HCT116 (cell line): Measurements from ENCODE around the gene SLC8A2. TPM values are rescaled to one million over a fixed set of nuclear protein-coding genes. Genes with fewer than 3 reads are reported as not detected.

Source experiments
- ATAC-seq: fragments of 200-7000 bp; cut with Tn5 transposase; 2 replicates; pipeline ENCODE4 v1.9.1; 2020; ENCODE audit warnings: mild to moderate bottlenecking, moderate library complexity
- BruUV-seq: library from RNA; stranded (reverse); fragments of 400-500 nt; replicated peaks from 2 replicates; lab custom pipeline; 2021; lab: Mats Ljungman, UMichigan
- CTCF ChIA-PET: fragments of 300-600 bp; sonication (Branson Sonifier 250); formaldehyde crosslinking; loops from one replicate; lab custom pipeline; 2021; ENCODE audit warnings: antibody characterized with exemption; lab: Charles Lee
- POLR2A ChIA-PET: fragments of 300-600, 350-600 bp; sonication (Branson Sonifier 250); formaldehyde crosslinking; loops from one replicate; lab custom pipeline; 2021; ENCODE audit warnings: antibody characterized with exemption; lab: Charles Lee
- RAD21 ChIA-PET, 2 experiments: fragments of 300-600 bp; sonication (Branson Sonifier 250); formaldehyde crosslinking; loops; one replicate each; lab custom pipeline; 2023; ENCODE audit warnings: low total read pairs in 2 of 2; ENCODE audit not compliant: uncharacterized antibody in 2 of 2, unreplicated experiment in 2 of 2, low non-redundant PET in 1 of 2; lab: Charles Lee
- DNase-seq: peaks from one replicate; pipeline ENCODE4 v3.0.0-alpha.2; 2010; ENCODE audit warnings: low read depth, low spot score
- H2AFZ ChIP-seq: fragments of 200-600 bp; shearing (Covaris generic), sonication (generic); 2 replicates; pipeline ENCODE4 v1.6.1; 2017; ENCODE audit warnings: low read depth, mixed run types, mixed read lengths, antibody characterized with exemption, low read length; ENCODE audit not compliant: poor library complexity, severe bottlenecking
- H3K27ac ChIP-seq: 2 replicates; pipeline ENCODE4 v1.5.1; 2012; ENCODE audit warnings: low read depth, low read length
- H3K27me3 ChIP-seq: fragments of 200-600 bp; sonication (generic); 2 replicates; pipeline ENCODE4 v1.6.1; 2016; ENCODE audit warnings: mixed run types, low read length, mixed read lengths; ENCODE audit not compliant: insufficient read depth
- H3K36me3 ChIP-seq, 2 experiments: fragments of 200-500 bp in 1 of 2; fragments of 200-600 bp in 1 of 2; sonication (Bioruptor generic) in 1 of 2; sonication (generic) in 1 of 2; 2 replicates each; pipeline versions ENCODE4 v1.5.1 to v1.6.1; 2014 to 2016; ENCODE audit warnings: low read length in 2 of 2, inconsistent platforms in 1 of 2, mixed read lengths in 1 of 2, mixed run types in 1 of 2; ENCODE audit not compliant: insufficient read depth in 2 of 2, control insufficient read depth in 1 of 2
- H3K4me1 ChIP-seq, 2 experiments: fragments of 200-600 bp in 1 of 2; sonication (generic) in 1 of 2; 2 replicates each; pipeline versions ENCODE4 v1.5.1 to v1.6.1; 2012 to 2017; ENCODE audit warnings: low read length in 2 of 2, inconsistent platforms in 1 of 2, mild to moderate bottlenecking in 1 of 2, mixed read lengths in 1 of 2, mixed run types in 1 of 2, moderate library complexity in 1 of 2; ENCODE audit not compliant: insufficient read depth in 2 of 2, control insufficient read depth in 1 of 2
- H3K4me2 ChIP-seq: fragments of 200-600 bp; sonication (generic); 2 replicates; pipeline ENCODE4 v1.6.1; 2017; ENCODE audit warnings: mixed run types, low read length, mixed read lengths
- H3K4me3 ChIP-seq, 2 experiments: fragments of 200-600 bp in 1 of 2; sonication (generic) in 1 of 2; replicated peaks in 1 of 2; 2 replicates each; pipeline ENCODE4 v1.5.1; 2011 to 2016; ENCODE audit warnings: low read length in 2 of 2, control low read depth in 1 of 2, low read depth in 1 of 2, mild to moderate bottlenecking in 1 of 2, mixed read lengths in 1 of 2, mixed run types in 1 of 2
- H3K79me2 ChIP-seq: fragments of 200-600 bp; sonication (generic); 2 replicates; pipeline ENCODE4 v1.6.1; 2017; ENCODE audit warnings: mild to moderate bottlenecking, mixed run types, low read length, moderate library complexity, mixed read lengths; ENCODE audit not compliant: insufficient read depth
- H3K9ac ChIP-seq: fragments of 200-600 bp; sonication (generic); 2 replicates; pipeline ENCODE4 v1.6.1; 2016; ENCODE audit warnings: low read length, mixed read lengths
- H3K9me2 ChIP-seq: fragments of 200-600 bp; sonication (generic), shearing (Covaris generic); 2 replicates; pipeline ENCODE4 v1.6.1; 2017; ENCODE audit warnings: mixed run types, mild to moderate bottlenecking, moderate library complexity; ENCODE audit not compliant: insufficient read depth
- H3K9me3 ChIP-seq, 2 experiments: fragments of 200-500 bp in 1 of 2; fragments of 200-600 bp in 1 of 2; sonication (Bioruptor generic) in 1 of 2; sonication (generic) in 1 of 2; 2 replicates each; pipeline ENCODE4 v1.6.1; 2014 to 2017; ENCODE audit warnings: low read length in 2 of 2, mixed read lengths in 2 of 2, inconsistent platforms in 1 of 2, low read depth in 1 of 2, mild to moderate bottlenecking in 1 of 2, mixed run types in 1 of 2, moderate library complexity in 1 of 2; ENCODE audit not compliant: control insufficient read depth in 1 of 2, insufficient read depth in 1 of 2
- H4K20me1 ChIP-seq: fragments of 200-600 bp; sonication (generic), shearing (Covaris generic); 2 replicates; pipeline ENCODE4 v1.6.1; 2017; ENCODE audit warnings: mixed run types, mild to moderate bottlenecking, moderate library complexity; ENCODE audit not compliant: insufficient read depth
- EGR1 ChIP-seq: IDR thresholded peaks from 2 replicates; pipeline ENCODE4 v1.6.1; 2012; ENCODE audit warnings: low read depth
- EZH2phosphoT487 ChIP-seq: fragments of 200-600 bp; IDR thresholded peaks from 2 replicates; pipeline ENCODE4 v1.6.1; 2018; ENCODE audit warnings: antibody characterized with exemption, borderline replicate concordance
- JUND ChIP-seq: IDR thresholded peaks from 2 replicates; pipeline ENCODE4 v1.6.1; 2012
- POLR2AphosphoS5 ChIP-seq: IDR thresholded peaks from 2 replicates; pipeline ENCODE4 v1.6.1; 2011; ENCODE audit warnings: mild to moderate bottlenecking, low read depth, low read length, moderate library complexity
- SRF ChIP-seq: IDR thresholded peaks from 2 replicates; pipeline ENCODE4 v1.6.1; 2012; ENCODE audit warnings: low read depth
- ZFX ChIP-seq: fragments of 450-650 bp; IDR thresholded peaks from 2 replicates; pipeline ENCODE4 v1.6.1; 2017
- intact Hi-C: fragments of 100-400 bp; cut with micrococcal nuclease; formaldehyde crosslinking; loops from 2 replicates; pipeline ENCODE4 v1.10.0; 2022
- total RNA-seq: library from RNA; stranded (reverse); gene quantifications from one replicate; pipeline ENCODE4 v1.2.1, GENCODE V29; 2021; ENCODE audit not compliant: unreplicated experiment
- TF ChIP-seq, protein P1 (sequence below), 3 experiments: fragments of 200-600 bp in 1 of 3; sonication (generic) in 1 of 3; IDR thresholded peaks in 2 of 3; conservative IDR thresholded peaks in 1 of 3; 2 replicates each; pipeline ENCODE4 v1.5.1; 2012 to 2017; ENCODE audit warnings: low read depth in 2 of 3, low read length in 2 of 3, antibody characterized with exemption in 1 of 3, borderline replicate concordance in 1 of 3, control low read depth in 1 of 3, mild to moderate bottlenecking in 1 of 3, mixed read lengths in 1 of 3, mixed run types in 1 of 3, moderate library complexity in 1 of 3; ENCODE audit not compliant: insufficient read depth in 1 of 3
- TF ChIP-seq, protein P2 (sequence below): IDR thresholded peaks from 2 replicates; pipeline ENCODE4 v1.6.1; 2012

SLC8A2 gene
- total RNA-seq, 1 experiment from 2014 or later, result 0.98 TPM

DNA sequence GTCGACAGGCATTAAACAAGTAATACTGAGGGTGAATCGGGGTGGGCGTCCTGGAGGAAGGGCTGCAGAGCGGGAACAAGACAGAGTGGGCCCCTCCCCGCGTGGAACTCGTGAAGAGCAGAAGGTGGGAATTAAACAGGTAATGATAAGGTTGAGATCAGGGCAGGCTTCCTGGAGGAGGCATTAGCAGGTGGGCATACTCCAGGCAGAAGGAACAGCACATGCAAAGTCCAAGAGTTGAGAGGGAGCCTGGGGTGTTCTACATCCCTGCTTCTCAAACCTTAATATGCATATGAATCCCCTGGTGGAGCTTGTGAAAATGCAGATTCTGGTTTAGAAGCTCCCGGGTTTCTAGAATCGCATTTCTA is 23.3 kb downstream of the SLC8A2 start (continued):
- TF ChIP-seq, protein P1, sequence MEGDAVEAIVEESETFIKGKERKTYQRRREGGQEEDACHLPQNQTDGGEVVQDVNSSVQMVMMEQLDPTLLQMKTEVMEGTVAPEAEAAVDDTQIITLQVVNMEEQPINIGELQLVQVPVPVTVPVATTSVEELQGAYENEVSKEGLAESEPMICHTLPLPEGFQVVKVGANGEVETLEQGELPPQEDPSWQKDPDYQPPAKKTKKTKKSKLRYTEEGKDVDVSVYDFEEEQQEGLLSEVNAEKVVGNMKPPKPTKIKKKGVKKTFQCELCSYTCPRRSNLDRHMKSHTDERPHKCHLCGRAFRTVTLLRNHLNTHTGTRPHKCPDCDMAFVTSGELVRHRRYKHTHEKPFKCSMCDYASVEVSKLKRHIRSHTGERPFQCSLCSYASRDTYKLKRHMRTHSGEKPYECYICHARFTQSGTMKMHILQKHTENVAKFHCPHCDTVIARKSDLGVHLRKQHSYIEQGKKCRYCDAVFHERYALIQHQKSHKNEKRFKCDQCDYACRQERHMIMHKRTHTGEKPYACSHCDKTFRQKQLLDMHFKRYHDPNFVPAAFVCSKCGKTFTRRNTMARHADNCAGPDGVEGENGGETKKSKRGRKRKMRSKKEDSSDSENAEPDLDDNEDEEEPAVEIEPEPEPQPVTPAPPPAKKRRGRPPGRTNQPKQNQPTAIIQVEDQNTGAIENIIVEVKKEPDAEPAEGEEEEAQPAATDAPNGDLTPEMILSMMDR (IDR thresholded peaks at IDR 0.05 in 2 of 3, conservative IDR thresholded peaks at IDR 0.05 in 1 of 3; ENCODE audit: borderline replicate concordance in 1 of 3, insufficient read depth in 1 of 3, low read depth in 2 of 3, low read length in 2 of 3), result no peak

DNA sequence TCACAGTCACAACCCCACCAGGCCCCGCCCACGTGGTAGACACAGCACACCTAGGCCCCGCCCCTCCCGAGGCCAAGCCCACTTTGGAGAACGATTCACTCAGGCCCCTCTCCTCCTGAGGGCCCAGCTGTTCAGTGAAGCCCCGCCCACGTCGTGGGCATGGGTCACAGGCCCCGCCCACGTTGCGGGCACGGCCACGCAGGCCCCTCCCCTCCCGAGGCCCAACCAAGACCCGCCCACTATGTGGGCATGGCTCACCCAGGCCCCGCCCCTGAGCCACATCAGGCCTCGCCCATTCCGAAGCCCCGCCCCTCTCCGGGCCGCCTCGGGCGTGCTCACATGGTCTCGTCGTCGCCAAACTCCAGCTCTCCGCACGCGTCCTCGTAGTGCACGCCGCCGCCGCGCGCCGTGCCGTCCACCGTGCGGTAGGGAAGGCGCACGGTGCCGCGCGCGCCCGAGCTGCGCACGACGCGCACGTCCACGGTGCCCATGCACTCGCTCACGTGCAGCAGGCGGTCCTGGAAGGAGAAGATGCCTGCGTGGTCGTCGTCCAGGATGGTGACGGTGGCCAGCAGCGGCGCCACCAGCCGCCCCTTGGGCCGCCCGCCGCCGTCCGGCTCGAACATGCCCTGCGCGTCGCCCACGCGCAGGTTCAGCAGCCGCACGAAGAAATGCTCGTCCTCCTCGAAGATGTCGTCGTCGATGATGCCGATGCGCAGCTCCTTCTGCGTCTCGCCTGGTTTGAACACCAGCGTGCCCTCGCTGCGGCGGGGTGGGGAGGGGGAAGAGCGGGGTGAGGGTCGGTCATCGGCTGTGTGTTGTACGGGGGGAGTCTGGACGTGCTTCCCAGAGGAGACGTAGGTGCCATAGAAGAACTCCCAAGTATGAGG is 24.0 kb downstream of the SLC8A2 start:
- DNase-seq, result peak; percentile 85
- CTCF ChIA-PET, result interaction anchor here (1.0 to 3.6 kb wide), 7 partner anchors 9 to 265 kb away, joined by 3 to 32 read pairs (median 7); partner anchors contain the start of genes EHD2 and NAPA
- peaks cover 19% of the 10 kb centered on the region for H3K27me3 ChIP-seq

More for the DNA sequence above, 24.0 kb downstream of the SLC8A2 start:
- Histone ChIP-seq H3K27ac (peak overlapping the region; percentile 56; the same call in 1 of the 2 replicates), H3K9me3 (no peaks in the 10 kb centered on the region), H3K4me1 (peaks cover 17 to 23% of the 10 kb centered on the region in 2 experiments), H3K36me3 (no peaks in the 10 kb centered on the region), H3K4me2 (peak overlapping the region; percentile 95), H3K79me2 (no peaks in the 10 kb centered on the region), H2AFZ (peak overlapping the region; percentile 98), H3K4me3 (peak overlapping the region; percentile 36 to 55), H3K9me2 (no peaks in the 10 kb centered on the region), H4K20me1 (no peaks in the 10 kb centered on the region), H3K9ac (peak overlapping the region; percentile 60)
- ATAC-seq, result peak; percentile 88
- TF ChIP-seq JUND (no peak), ZFX (no peak), EZH2phosphoT487 (no peak), SRF (no peak), POLR2AphosphoS5 (no peak), EGR1 (peak; percentile 80)
- TF ChIP-seq, protein P2, sequence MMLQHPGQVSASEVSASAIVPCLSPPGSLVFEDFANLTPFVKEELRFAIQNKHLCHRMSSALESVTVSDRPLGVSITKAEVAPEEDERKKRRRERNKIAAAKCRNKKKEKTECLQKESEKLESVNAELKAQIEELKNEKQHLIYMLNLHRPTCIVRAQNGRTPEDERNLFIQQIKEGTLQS, result no peak
- intact Hi-C loops, result loop anchor here (2.0 to 10.0 kb wide), 3 partner anchors 35 to 157 kb away; partner anchors contain the start of genes BICRA, KPTN and NAPA
- BruUV-seq, result no TSS peak
- ChIA-PET POLR2A (interaction anchor here (1.0 to 1.3 kb wide), 4 partner anchors 9 to 237 kb away, joined by 3 to 6 read pairs (median 4); partner anchors contain the start of gene CCDC9), RAD21 (interaction anchor here (1.0 to 2.0 kb wide), 4 partner anchors 11 to 259 kb away, joined by 3 to 7 read pairs (median 4); no protein-coding TSS in a partner anchor)
